ENCODE results near the gene PGM2L1.
"Not testable (repeated sequence)": the region's sequence is repeated elsewhere in the genome, so short reads cannot be mapped to it uniquely, and the experiment has no call there.

PGM2L1 gene

GRCh38 chr11:74425100-74425499 is 26.9 kb upstream of the PGM2L1 start:
- no peaks in the 10 kb centered on the region for H3K9me3 ChIP-seq (ENCODE audit: insufficient read depth, low read depth, low read length)
- no peak overlapping the region for H3K9ac ChIP-seq (ENCODE audit: low read depth, low read length)
- H3K27ac ChIP-seq (ENCODE audit: low read length): no peak overlapping the region
- no peaks in the 10 kb centered on the region for H3K4me1 ChIP-seq (ENCODE audit: insufficient read depth, low read length)
- H3K27me3 ChIP-seq (ENCODE audit: insufficient read depth, low read length): no peaks in the 10 kb centered on the region
- H3K36me3 ChIP-seq (ENCODE audit: insufficient read depth, low read depth, low read length): no peaks in the 10 kb centered on the region
- no peak overlapping the region for H3K4me3 ChIP-seq (ENCODE audit: low read length)

DNA sequence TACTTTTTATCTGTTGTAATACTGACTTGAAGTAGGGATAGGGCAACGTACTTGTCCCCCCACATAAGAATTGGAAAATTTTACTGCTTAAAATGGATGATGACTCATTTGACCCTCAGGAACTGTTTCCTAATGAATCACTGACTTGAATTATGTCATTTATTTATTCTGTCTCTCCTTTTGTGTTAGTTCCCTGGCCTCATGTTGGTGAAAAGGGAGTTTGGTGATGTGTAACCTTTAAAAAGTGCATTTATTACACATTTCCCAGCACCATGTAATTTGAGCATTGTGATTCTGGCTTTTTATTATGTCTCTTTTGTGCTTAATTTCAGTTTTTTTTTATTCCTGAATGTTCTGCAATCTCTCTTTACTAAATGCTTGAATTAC is 20.3 kb upstream of the PGM2L1 start:
- Histone ChIP-seq H3K9ac (ENCODE audit: low read depth, low read length) (no peak overlapping the region), H3K36me3 (ENCODE audit: insufficient read depth, low read depth, low read length) (no peaks in the 10 kb centered on the region), H3K4me1 (ENCODE audit: insufficient read depth, low read length) (no peaks in the 10 kb centered on the region), H3K9me3 (ENCODE audit: insufficient read depth, low read depth, low read length) (no peaks in the 10 kb centered on the region), H3K27me3 (ENCODE audit: insufficient read depth, low read length) (no peaks in the 10 kb centered on the region), H3K4me3 (ENCODE audit: low read length) (no peak overlapping the region), H3K27ac (ENCODE audit: low read length) (no peak overlapping the region)

GRCh38 chr11:74417860-74418508 is 19.8 kb upstream of the PGM2L1 start:
- H3K9ac ChIP-seq (ENCODE audit: low read depth, low read length): no peak overlapping the region
- no peaks in the 10 kb centered on the region for H3K4me1 ChIP-seq (ENCODE audit: insufficient read depth, low read length)
- H3K9me3 ChIP-seq (ENCODE audit: insufficient read depth, low read depth, low read length): no peaks in the 10 kb centered on the region
- H3K27ac ChIP-seq (ENCODE audit: low read length): no peak overlapping the region
- H3K36me3 ChIP-seq (ENCODE audit: insufficient read depth, low read depth, low read length): no peaks in the 10 kb centered on the region
- no peak overlapping the region for H3K4me3 ChIP-seq (ENCODE audit: low read length)
- no peaks in the 10 kb centered on the region for H3K27me3 ChIP-seq (ENCODE audit: insufficient read depth, low read length)

GRCh38 chr11:74417379-74417804 is 19.2 kb upstream of the PGM2L1 start:
- Histone ChIP-seq H3K36me3 (ENCODE audit: insufficient read depth, low read depth, low read length) (no peaks in the 10 kb centered on the region), H3K4me3 (ENCODE audit: low read length) (no peak overlapping the region), H3K27me3 (ENCODE audit: insufficient read depth, low read length) (no peaks in the 10 kb centered on the region), H3K4me1 (ENCODE audit: insufficient read depth, low read length) (no peaks in the 10 kb centered on the region), H3K9ac (ENCODE audit: low read depth, low read length) (no peak overlapping the region), H3K27ac (ENCODE audit: low read length) (no peak overlapping the region), H3K9me3 (ENCODE audit: insufficient read depth, low read depth, low read length) (no peaks in the 10 kb centered on the region)

DNA sequence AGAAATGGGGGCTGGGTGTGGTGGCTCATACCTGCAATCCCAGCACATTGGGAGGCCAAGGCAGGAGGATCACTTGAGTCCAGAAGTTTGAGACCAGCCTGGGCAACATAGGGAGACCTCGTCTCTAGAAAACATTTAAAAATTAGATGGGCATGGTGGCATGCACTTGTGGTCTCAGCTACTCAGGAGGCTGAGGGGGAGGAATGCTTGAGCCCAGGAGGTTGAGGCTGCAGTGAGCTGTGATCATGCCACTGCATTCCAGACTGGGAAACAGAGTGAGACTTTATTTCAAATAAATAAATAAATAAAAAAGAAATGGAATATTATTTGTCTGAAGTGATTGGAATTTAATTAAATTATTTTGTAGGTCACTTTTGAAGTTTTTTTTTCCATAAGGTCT is 18.7 kb upstream of the PGM2L1 start:
- not testable (repeated sequence) for H3K27ac ChIP-seq (ENCODE audit: low read length)

GRCh38 chr11:74412733-74413359 is 14.6 kb upstream of the PGM2L1 start:
- H3K9me3 ChIP-seq (ENCODE audit: insufficient read depth, low read depth, low read length): no peaks in the 10 kb centered on the region
- no peak overlapping the region for H3K9ac ChIP-seq (ENCODE audit: low read depth, low read length)
- no peaks in the 10 kb centered on the region for H3K27me3 ChIP-seq (ENCODE audit: insufficient read depth, low read length)
- H3K27ac ChIP-seq (ENCODE audit: low read length): no peak overlapping the region
- no peaks in the 10 kb centered on the region for H3K36me3 ChIP-seq (ENCODE audit: insufficient read depth, low read depth, low read length)
- H3K4me3 ChIP-seq (ENCODE audit: low read length): no peak overlapping the region
- no peaks in the 10 kb centered on the region for H3K4me1 ChIP-seq (ENCODE audit: insufficient read depth, low read length)

More for the DNA sequence above, 18.7 kb upstream of the PGM2L1 start:
- H3K36me3 ChIP-seq (ENCODE audit: insufficient read depth, low read depth, low read length); H3K4me1 ChIP-seq (ENCODE audit: insufficient read depth, low read length); H3K9ac ChIP-seq (ENCODE audit: low read depth, low read length); H3K27me3 ChIP-seq (ENCODE audit: insufficient read depth, low read length); H3K9me3 ChIP-seq (ENCODE audit: insufficient read depth, low read depth, low read length); H3K4me3 ChIP-seq (ENCODE audit: low read length): not testable (repeated sequence)

- Histone ChIP-seq H3K27ac (ENCODE audit: low read length) (no peak overlapping the region), H3K9me3 (ENCODE audit: insufficient read depth, low read depth, low read length) (no peaks in the 10 kb centered on the region), H3K36me3 (ENCODE audit: insufficient read depth, low read depth, low read length) (no peaks in the 10 kb centered on the region), H3K4me3 (ENCODE audit: low read length) (no peak overlapping the region), H3K27me3 (ENCODE audit: insufficient read depth, low read length) (no peaks in the 10 kb centered on the region), H3K4me1 (ENCODE audit: insufficient read depth, low read length) (no peaks in the 10 kb centered on the region), H3K9ac (ENCODE audit: low read depth, low read length) (no peak overlapping the region)
Observed at GRCh38 chr11:74412321-74412720, 14.1 kb upstream of the PGM2L1 start.

GRCh38 chr11:74409633-74410032 is 11.4 kb upstream of the PGM2L1 start:
- H3K4me1 ChIP-seq (ENCODE audit: insufficient read depth, low read length): no peaks in the 10 kb centered on the region
- H3K9me3 ChIP-seq (ENCODE audit: insufficient read depth, low read depth, low read length): no peaks in the 10 kb centered on the region
- H3K36me3 ChIP-seq (ENCODE audit: insufficient read depth, low read depth, low read length): no peaks in the 10 kb centered on the region
- H3K4me3 ChIP-seq (ENCODE audit: low read length): no peak overlapping the region
- no peak overlapping the region for H3K27ac ChIP-seq (ENCODE audit: low read length)
- H3K9ac ChIP-seq (ENCODE audit: low read depth, low read length): no peak overlapping the region
- no peaks in the 10 kb centered on the region for H3K27me3 ChIP-seq (ENCODE audit: insufficient read depth, low read length)

GRCh38 chr11:74403607-74404321 is 5.5 kb upstream of the PGM2L1 start:
- Histone ChIP-seq H3K9me3 (ENCODE audit: insufficient read depth, low read depth, low read length) (no peaks in the 10 kb centered on the region), H3K4me1 (ENCODE audit: insufficient read depth, low read length) (no peaks in the 10 kb centered on the region), H3K27ac (ENCODE audit: low read length) (no peak overlapping the region), H3K4me3 (ENCODE audit: low read length) (no peak overlapping the region), H3K9ac (ENCODE audit: low read depth, low read length) (no peak overlapping the region), H3K27me3 (ENCODE audit: insufficient read depth, low read length) (no peaks in the 10 kb centered on the region), H3K36me3 (ENCODE audit: insufficient read depth, low read depth, low read length) (no peaks in the 10 kb centered on the region)

DNA sequence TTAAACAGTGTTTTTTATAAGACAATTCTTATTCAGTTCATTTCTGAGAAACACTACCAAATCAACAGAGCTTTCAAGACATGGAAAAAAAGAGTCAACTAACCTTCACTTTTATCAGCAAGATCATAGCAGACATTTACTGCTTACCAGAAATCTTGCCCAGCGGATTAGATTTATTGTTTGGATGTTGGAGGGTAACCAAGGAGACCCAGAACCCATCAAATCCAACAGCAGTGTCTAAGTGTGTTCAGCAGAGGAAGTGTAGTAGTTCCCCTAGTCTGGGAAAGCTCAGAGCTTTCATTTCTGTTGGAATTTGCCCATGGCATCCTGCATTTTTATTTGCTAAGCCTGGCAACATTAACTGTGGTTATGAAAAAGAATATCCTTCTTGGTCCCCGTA is 2.4 kb upstream of the PGM2L1 start:
- no peak overlapping the region for H3K9ac ChIP-seq (ENCODE audit: low read depth, low read length)
- H3K4me1 ChIP-seq (ENCODE audit: insufficient read depth, low read length): no peaks in the 10 kb centered on the region
- no peaks in the 10 kb centered on the region for H3K27me3 ChIP-seq (ENCODE audit: insufficient read depth, low read length)
- H3K9me3 ChIP-seq (ENCODE audit: insufficient read depth, low read depth, low read length): no peaks in the 10 kb centered on the region
- no peak overlapping the region for H3K4me3 ChIP-seq (ENCODE audit: low read length)
- H3K36me3 ChIP-seq (ENCODE audit: insufficient read depth, low read depth, low read length): no peaks in the 10 kb centered on the region
- H3K27ac ChIP-seq (ENCODE audit: low read length): no peak overlapping the region

DNA sequence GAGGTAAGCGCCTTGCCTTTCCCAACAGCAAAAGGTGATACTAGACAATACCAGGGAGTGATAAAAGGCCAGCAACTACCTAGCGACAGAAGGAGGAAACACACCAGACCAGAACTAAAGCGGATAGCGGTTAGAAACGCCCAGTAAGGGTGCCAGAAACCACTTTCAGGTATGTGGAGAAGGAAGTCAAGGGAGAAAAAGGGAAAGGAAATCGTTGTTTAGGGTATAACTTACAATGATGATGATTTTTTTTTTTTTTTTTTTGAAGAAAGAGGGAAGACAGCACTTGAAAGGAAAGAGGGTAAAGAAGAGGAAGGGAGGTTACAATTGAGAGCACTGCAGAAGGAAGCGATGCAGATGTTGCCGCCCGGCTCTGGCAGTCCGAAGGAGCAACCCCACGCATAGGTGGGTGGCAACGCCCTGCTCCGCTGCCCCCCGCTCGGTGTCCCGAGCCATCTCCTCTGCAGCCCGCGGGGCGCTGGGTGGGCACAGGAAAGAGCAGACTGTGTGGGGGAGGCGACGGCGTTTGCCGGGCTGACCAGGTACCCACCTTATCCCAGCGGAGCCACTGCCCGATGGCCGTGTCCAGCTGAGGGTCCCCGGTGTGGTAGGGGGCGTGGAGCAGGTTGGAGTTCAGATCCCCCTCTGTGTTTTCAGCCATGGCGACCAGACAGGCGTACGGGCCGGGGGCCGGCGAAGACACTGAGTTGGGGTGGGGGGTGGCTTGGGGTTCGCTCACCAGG is 561 bp downstream of the PGM2L1 start:
- no peak overlapping the region for H3K27ac ChIP-seq (ENCODE audit: low read length)
- H3K4me1 ChIP-seq (ENCODE audit: insufficient read depth, low read length): no peaks in the 10 kb centered on the region
- no peaks in the 10 kb centered on the region for H3K27me3 ChIP-seq (ENCODE audit: insufficient read depth, low read length)
- H3K9ac ChIP-seq (ENCODE audit: low read depth, low read length): peak overlapping the region; percentile 93; the same call in 1 of the 2 replicates
- no peaks in the 10 kb centered on the region for H3K36me3 ChIP-seq (ENCODE audit: insufficient read depth, low read depth, low read length)
- no peaks in the 10 kb centered on the region for H3K9me3 ChIP-seq (ENCODE audit: insufficient read depth, low read depth, low read length)
- H3K4me3 ChIP-seq (ENCODE audit: low read length): peak overlapping the region; percentile 97
